HG03196 (cell line): ENCODE measurements around the gene TNFRSF21.
"Not testable (repeated sequence)": the region's sequence is repeated elsewhere in the genome, so short reads cannot be mapped to it uniquely, and the experiment has no call there.

Source experiments
- ATAC-seq: cut with Tn5 transposase; IDR thresholded peaks from one replicate; pipeline ENCODE4 v1.9.1; 2021; ENCODE audit not compliant: unreplicated experiment

TNFRSF21 gene

DNA sequence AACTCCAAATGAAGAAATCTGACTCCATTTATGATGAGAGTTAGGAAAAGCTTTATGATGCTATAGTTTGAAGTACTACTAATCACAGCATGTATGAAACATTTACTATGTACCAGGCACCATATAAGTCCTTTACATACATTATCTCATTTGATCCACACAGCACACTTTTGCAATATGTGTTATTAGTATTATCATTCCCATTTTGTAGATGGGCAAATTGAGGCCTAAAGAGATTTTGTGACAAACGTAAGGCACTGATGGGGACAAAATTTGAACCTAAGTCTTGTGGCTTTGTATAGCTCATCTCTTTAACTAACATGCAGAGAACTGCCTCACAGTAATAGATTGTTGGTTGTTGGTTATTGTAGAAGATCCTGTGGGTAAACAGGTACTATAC is 14.2 kb upstream of the TNFRSF21 start:
- ATAC-seq = no peak

DNA sequence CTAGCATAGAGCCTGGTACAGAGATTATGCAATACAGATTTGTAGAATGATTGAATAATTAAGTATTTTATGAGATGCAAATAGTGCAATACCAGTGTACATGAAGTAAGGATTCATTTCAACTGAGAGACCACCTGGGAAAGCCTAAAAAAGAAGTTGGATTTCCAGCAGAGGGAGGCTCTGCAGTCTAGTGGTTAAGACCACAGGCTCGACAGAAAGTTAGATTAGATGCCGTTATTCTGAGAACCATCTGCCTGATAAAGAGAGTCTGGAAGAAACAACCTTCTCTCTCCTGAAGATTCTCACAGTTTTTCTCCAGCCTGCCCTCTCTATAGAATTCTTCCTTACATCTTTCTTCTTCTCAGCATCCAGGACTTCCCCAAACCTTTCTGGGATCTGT is 13.6 kb upstream of the TNFRSF21 start:
- no peak for ATAC-seq

DNA sequence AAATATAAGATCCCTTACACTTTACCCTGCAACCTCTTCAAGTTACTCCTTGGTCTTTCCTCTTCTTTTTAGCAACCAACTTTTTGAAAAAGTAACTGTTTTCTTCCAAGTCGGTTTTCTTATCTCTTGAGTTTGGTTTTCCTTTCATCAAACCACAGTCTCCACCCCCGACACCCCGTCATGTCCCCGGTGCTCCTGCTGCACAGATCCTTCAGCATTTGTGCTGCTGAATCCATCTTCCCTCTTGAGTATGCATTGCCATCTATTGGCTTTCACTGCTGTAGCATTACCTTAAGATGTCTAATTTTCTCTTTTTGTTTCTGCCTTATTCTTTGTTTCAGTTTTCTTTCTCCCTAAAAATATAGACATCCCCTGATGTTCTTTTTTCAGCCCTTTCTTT is 11.9 kb upstream of the TNFRSF21 start:
- no peak for ATAC-seq

DNA sequence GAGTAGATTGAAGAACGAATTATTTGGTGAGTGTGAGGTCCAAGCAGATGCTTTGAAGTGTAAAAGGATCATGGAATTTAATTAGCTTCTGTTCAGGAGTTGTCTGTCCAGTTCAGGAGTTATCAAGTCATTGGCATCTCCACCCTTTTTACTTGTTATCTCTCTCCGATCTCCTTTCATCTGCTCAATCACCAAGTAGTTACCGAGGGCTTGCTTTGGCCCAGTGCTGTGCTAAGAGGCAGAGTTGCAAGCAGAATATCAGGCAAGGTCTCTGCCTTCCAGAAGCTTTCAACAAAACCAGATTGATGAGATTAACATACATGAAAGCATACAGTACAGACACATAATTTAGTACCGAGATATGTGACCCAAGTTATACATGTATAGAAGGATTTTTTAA is 10.2 kb upstream of the TNFRSF21 start:
- no peak for ATAC-seq

DNA sequence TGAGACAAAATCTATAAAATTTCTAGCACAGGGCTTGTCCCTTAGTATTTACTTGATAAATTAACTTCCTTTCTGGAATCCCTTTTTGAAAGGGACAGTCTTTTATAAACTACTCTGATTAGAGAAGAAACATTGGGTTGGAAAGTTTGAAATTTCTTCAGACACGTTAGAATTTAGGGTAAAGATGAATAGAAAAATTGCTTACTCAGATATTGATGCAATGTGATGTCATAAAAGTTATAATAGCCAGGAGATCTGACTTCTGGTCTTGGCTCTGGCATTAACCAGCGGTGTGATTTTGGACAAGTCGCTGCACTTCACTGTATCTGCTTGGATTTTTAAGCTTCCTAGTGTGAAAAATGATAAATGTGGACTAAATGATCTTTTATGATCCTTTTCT is 9.7 kb upstream of the TNFRSF21 start:
- no peak for ATAC-seq

DNA sequence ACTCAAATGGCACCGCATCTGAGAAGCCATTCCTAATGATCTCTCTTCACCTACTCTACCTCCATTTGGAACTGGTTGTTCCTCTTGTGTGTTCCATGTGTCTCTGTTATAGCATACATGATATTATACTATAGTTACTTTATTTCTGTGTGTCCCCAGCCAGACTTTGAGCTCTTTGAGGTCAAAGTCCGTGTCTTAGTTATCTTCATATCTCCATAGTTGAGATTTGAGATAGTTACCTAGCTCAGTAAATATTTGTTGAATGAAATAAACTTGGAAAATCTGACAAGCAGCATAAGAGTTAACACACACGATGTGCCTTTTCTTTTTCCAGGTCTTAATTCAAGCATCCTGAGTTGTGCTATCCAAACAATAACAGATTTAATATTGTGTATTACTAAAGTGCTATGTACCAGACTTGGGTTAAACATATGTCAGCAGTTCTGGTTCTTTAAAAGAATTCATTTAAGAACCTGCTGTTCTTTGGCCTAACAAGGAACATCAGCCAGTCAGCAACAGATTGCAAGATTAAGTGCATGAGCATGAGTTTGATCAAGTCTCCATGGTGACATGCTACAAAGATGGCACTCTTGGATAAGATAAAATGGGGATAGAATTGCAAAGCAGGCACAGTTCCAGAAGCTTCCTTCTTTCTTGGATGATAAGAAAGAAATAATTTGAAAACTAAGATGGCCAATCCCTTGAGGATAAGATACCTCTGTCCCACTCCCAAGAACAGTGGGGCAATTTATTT is 8.7 kb upstream of the TNFRSF21 start:
- ATAC-seq = no peak

DNA sequence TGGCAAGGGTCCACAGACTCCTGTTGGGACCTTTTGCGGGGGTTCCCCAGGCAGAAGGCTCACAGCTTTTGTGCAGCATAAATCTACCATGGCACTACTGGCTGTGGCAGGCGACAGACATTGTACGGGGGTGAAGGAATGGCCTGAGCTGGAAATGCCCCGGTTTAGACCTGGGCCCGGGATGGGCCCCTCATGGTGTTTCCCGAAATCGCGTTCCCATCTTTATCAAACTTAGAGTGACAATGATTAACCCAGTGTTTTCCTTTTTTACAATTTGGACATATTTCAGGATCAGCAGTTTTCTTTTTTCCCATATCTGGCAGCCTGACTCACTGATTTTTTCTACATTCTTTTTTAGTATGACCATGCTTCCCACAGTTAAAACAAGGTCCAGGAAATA is 5.5 kb upstream of the TNFRSF21 start:
- ATAC-seq = not testable (repeated sequence)

DNA sequence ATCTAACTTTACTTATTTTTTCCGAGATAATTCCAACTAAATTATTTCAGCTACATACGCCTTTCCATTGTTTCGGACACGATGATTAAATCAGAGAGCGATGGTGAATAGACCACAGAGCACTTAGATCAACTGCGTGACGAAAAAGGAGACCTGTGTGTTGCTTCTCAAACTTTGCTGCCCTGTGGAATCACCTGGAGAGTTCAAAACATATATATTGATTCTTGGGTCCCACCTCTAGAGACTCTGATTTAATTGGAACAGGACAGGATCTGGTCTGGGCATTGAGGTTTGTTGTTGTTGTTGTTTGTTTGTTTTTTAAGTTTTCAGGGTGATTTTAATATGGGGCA is 401 bp upstream of the TNFRSF21 start:
- no peak for ATAC-seq

DNA sequence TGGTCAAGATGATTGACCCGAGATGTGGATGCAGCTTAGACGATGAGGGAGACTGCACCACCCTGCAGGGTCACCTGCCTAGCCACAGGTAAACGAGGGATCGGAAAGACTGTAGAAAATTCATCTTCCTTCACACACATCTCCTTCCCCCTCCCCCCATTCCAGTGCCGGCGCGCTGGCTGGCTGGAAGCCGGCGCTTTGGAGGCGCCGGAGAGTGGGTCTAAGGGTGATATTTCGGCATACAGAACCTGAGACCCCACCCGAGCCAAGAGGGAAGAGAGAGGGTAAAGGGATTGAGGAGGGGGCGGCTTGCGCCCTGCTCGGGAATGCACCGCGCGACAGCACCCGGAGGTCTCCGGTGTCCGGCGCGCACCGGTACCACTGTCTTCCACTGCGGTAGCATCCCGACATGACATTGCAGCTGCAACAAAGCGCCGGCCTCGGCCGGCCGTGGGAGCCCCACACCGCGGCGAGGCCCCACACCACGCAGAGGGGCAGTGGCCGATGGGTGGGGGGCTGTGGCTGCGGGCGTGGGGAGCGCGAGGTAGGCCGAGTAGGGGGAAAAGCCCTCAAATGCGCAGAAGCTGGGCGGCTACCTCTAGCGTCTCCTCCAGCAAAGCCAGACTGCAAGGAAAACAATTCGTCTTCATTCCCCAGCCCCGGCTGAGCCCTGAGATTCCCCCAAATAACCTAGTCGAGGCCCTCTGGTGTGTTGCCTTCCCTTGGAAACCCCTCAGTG is 984 bp downstream of the TNFRSF21 start:
- ATAC-seq = no peak

DNA sequence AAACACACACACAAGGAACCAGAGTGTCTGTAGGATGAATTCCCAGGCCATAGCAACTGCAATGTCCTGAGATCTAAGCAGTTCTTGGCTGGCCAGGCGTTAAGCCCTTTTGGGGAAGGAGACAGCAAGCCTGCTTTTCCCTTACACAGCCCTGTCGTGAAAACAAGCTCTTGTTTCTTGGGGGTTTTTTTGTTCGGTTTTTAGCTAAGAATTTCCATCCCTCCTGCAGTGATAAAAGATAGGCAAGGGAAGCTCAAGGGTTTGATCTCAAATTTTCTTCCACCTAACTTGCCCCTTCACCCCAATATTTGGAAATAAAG is 1.5 kb downstream of the TNFRSF21 start:
- ATAC-seq = no peak

DNA sequence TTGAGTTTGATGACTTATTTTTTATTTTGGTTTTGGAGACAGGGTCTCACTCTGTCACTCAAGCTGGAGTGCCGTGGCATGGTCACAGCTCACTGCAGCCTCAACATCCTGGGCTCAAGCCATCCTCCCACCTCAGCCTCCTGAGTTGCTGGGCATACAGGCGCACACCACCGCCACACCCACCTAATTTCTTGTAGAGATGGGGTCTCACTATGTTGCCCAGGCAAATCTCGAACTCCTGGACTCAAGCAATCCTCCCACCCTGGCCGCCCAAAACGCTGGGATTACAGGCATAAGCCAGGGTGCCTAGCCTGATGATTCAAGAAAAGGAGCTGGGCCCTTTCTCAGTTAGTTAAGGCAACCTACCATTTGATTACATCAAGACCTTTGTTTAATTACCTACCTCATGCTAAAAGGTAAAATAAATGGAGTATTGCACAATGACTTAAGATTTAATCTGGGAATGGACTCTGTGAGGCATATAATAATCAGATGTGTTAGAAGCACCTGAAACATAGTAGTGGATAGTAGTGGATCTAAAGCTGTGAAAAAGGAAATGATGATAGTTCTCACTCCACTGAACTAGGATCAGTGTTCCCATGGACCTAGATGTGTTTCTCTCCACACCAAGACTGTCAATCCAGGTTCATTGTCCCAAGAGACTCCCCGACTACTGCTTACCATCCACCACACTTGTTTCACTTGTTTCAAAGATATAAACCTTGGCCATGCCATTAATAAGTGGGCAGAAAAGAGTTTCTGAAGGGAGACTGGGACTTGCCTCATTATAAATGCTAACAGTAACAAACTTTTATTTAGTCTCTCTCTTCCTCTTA is 2.1 kb downstream of the TNFRSF21 start:
- no peak for ATAC-seq

DNA sequence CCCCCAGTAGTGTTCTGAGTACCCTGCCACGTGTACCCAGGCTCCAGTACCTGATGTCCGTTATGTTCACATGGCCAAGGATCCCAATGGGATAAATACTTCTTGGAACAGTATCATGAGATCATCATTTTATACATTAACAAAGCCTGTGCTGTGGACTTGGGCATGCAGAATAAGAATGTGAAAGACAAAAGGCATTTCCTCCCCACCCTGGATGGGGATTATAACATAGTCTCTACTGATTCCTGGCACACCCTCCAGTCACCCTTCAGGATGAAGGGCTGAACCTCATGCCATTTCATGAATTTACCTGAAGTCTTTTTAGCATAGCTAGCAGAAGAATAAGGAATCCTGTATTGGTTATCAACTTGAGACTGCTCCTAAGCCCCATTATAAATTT is 2.8 kb downstream of the TNFRSF21 start:
- ATAC-seq = no peak

DNA sequence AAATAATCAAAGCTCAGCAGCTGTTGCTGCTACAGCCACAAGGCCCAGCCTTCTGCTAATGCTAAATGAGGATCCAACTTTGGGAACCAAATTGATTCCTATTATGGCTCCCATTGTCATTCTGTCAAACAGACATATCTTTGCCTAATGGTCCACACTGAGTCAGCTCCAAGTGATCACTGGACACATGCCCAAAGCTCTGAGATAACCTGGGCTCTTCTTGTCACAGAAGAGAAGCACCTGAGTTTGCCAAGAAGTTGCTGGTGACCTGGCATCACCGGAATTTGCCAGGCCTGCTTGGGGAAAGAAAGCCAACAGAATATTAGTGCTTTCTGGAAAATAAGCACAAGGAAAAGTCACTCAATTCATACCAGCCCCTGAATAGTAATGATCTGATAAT is 5.8 kb downstream of the TNFRSF21 start:
- no peak for ATAC-seq

DNA sequence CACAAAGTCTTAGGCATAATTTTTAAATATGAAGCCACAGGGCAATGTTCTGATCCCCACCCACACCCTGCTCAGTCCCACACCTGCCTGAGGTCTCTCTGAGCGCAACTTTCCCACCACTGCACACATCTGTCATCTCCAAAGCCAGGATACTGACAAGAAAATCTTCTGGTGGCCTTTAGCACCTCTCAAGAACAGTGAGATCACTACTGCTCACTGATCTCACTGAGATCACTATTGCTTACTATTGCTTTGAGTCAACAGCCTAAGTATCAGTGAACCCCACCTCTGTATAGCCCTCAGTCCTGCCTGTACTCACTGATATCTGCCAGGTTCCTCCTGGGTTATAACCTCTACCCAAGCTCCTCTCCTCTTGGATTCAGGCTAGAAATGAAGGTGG is 6.4 kb downstream of the TNFRSF21 start:
- no peak for ATAC-seq

DNA sequence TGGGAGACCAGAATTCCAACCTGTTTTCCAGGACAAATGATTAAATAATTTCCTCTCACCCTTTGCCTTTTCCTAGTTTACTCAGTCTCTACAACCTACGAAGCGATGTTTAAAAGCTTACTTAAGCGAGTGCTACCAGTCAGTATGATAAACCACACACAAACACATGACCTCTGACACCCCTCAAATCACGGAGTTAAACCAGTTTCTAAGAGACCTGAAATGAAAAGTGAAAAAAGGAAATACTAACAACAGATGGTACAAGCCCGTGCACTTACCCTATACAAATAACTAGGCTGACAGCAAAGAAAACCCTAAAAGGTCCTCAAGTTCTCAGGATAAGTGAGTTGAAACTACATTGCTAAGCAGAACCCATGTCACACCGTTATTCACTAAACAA is 7.7 kb downstream of the TNFRSF21 start:
- ATAC-seq = no peak

DNA sequence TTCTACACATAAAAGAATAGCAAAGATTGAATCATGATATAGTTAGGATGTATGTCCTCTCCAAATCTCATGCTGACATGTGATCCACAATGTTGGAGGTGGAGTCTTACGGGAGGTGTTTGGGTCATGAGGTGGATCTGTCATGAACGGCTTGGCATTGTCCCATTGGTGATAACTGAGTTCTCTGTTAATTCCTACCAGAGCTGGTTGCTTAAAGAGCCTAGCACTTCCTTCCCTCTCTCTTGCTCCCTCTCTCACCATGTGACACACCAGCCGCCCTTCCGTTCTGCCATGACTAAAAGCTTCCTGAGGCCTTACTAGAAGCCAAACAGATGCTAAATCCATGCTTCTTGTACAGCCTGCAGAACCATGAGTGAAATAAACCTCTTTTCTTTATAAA is 8.3 kb downstream of the TNFRSF21 start:
- no peak for ATAC-seq

DNA sequence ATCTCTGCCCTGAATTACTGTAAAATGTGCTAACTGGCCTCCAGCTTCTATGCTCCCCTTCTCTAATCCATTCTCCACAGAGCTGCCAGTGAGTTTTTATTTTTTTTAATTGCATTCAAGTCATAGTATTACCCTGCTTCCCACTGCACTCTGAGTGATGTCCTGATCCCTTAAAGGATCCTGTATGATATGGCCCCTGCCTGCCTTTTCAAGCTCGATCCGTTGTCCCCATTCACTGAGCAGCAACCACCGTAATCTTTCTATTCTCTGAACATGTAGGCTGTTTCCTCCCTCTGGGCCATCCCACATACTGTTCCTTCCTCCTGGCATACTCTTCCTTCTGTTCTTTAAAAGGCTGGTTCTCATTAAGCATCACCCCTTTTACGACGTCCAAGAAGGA is 9.3 kb downstream of the TNFRSF21 start:
- ATAC-seq = no peak

DNA sequence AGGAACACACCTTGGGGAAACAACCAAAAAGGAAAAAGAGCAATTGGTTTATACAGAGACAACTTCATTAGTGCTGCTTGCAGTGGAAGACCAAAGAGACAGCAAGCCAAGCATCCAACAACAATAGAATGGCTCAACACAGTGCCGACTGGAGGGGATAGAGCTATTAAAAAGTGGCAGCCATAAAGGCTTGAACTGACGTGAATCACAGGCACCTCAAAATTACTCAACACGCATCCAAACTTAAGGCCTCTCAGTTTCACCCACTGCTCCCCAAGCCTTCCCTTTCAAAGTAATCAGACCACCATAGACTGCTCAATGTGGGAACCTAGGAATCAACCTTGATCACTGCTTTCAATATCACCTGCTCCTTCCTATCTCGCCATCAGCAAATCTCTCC is 9.7 kb downstream of the TNFRSF21 start:
- no peak for ATAC-seq

DNA sequence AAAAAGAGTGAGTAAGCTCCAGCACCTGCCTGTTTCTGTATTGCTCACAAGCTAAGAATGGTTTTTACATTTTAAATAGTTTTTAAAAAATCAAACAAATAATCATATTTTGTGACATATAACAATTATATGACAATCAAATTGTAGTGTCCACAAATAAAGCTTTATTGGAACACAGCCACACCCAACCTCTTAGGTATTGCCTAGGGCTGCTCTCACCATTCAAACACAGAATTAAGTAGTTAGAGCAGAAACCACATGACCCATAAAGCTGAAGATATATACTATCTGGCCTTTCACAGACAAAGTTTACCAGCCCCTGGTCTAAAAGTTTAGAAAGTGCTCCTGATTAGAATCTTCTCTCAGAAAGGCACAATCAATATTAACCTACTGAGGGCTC is 11.2 kb downstream of the TNFRSF21 start:
- no peak for ATAC-seq

DNA sequence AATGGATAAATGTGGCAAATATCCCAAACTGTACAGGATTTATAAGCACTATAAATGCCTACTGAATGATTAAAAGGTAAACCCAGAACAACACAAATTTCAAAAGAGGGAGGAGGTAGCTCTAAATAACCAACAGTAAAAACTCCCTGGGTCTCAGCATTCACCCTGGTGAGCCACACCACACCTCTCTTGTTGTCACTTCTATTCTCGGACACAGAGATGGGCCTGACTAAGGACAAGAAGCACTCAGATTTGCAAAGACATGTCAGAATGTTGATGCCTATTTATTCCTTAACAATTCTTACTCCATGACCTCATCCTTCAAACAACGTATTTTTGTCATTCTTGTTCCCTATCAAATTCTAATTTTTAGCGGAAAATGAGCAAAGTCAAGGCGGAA is 14.7 kb downstream of the TNFRSF21 start:
- no peak for ATAC-seq

DNA sequence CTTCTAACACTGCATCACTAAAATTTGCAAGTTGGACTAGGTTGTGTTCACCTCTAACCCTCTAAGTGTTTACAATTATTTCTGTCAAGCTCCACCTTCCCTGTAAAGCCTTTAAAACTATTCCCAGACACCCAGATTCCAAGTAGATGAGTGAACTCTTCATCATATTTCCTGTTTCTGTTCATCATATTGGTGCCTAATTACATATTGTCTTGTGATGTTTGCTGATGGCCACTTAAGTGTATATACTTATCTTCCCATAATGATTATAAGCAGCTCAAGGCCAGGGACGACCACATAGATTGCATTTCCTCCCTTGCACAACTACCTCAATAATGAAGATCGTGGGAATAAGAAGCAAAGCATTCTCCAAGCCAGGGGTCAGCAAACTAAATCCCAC is 16.8 kb downstream of the TNFRSF21 start:
- ATAC-seq = no peak

DNA sequence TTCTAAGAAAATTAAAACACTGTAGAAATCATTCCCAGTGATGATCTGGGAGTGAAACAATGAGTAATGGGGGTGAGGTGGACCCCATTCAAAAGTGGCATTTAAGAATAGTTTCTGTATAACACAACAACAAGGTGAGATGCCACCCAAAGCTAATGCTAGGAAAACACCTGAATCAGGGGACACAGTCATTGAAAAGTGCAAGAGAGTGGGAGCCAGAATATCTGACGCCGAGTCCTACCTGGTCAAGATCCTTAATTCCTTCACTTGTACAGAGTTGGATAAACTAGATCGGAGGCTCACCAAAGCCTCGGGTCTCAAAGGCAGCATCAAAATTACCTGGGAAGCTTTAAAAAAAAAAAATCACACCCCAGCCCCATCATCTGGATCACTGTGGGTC is 17.7 kb downstream of the TNFRSF21 start:
- no peak for ATAC-seq
